Astrocyte (in vitro differentiated cells and primary cell): ENCODE measurements around the gene ARAP1. TPM values are rescaled to one million over a fixed set of nuclear protein-coding genes. Genes with fewer than 3 reads are reported as not detected.

Source experiments
- DNase-seq: peaks from one replicate; pipeline ENCODE4 v3.0.0-alpha.2; 2010; ENCODE audit warnings: low read depth
- FAIRE-seq: peaks from 2 replicates; lab custom pipeline; 2011; peaks lifted over from hg19 to GRCh38; lab: Jason Lieb, UNC
- H2AFZ ChIP-seq: 2 replicates; pipeline ENCODE4 v1.6.0; 2012; ENCODE audit warnings: low read depth, low read length, inconsistent platforms
- H3K27ac ChIP-seq: 2 replicates; pipeline ENCODE4 v1.5.1; 2011; ENCODE audit warnings: low read depth, low read length, inconsistent platforms
- H3K27me3 ChIP-seq: 2 replicates; pipeline ENCODE4 v1.6.0; 2011; ENCODE audit warnings: low read length, inconsistent platforms; ENCODE audit not compliant: insufficient read depth
- H3K36me3 ChIP-seq: 2 replicates; pipeline ENCODE4 v1.5.1; 2011; ENCODE audit warnings: low read length, inconsistent platforms; ENCODE audit not compliant: insufficient read depth
- H3K4me1 ChIP-seq: 2 replicates; pipeline ENCODE4 v1.5.1; 2011; ENCODE audit warnings: low read length, inconsistent platforms; ENCODE audit not compliant: insufficient read depth
- H3K4me2 ChIP-seq: 2 replicates; pipeline ENCODE4 v1.6.0; 2012; ENCODE audit warnings: low read length, inconsistent platforms
- H3K4me3 ChIP-seq: 2 replicates; pipeline ENCODE4 v1.5.1; 2011; ENCODE audit warnings: low read depth, mild to moderate bottlenecking, low read length, inconsistent platforms; ENCODE audit not compliant: insufficient read depth
- H3K79me2 ChIP-seq: 2 replicates; pipeline ENCODE4 v1.6.0; 2012; ENCODE audit warnings: mild to moderate bottlenecking, low read length, inconsistent platforms; ENCODE audit not compliant: insufficient read depth
- H3K9ac ChIP-seq: 2 replicates; pipeline ENCODE4 v1.6.0; 2012; ENCODE audit warnings: mild to moderate bottlenecking, low read length, inconsistent platforms
- H3K9me3 ChIP-seq: 2 replicates; pipeline ENCODE4 v1.5.1; 2012; ENCODE audit warnings: low read depth, mild to moderate bottlenecking, low read length, inconsistent platforms; ENCODE audit not compliant: insufficient read depth
- H4K20me1 ChIP-seq: 2 replicates; pipeline ENCODE4 v1.6.0; 2012; ENCODE audit warnings: low read length, inconsistent platforms; ENCODE audit not compliant: insufficient read depth
- H3K27ac Mint-ChIP-seq: one replicate; pipeline ENCODE4 v1.8.0; 2021; ENCODE audit warnings: mild to moderate bottlenecking, mixed read lengths; ENCODE audit not compliant: unreplicated experiment
- H3K27me3 Mint-ChIP-seq: one replicate; pipeline ENCODE4 v1.8.0; 2021; ENCODE audit warnings: low read depth, mixed read lengths; ENCODE audit not compliant: unreplicated experiment
- H3K36me3 Mint-ChIP-seq: one replicate; pipeline ENCODE4 v1.8.0; 2021; ENCODE audit warnings: low read depth, mixed read lengths; ENCODE audit not compliant: unreplicated experiment
- H3K4me1 Mint-ChIP-seq: one replicate; pipeline ENCODE4 v1.8.0; 2021; ENCODE audit warnings: low read depth, mixed read lengths; ENCODE audit not compliant: unreplicated experiment
- H3K4me3 Mint-ChIP-seq: one replicate; pipeline ENCODE4 v1.8.0; 2021; ENCODE audit warnings: mild to moderate bottlenecking, moderate library complexity, mixed read lengths; ENCODE audit not compliant: unreplicated experiment
- H3K9me3 Mint-ChIP-seq: one replicate; pipeline ENCODE4 v1.8.0; 2021; ENCODE audit warnings: mild to moderate bottlenecking, mixed read lengths; ENCODE audit not compliant: unreplicated experiment
- CTCF ChIP-seq: IDR thresholded peaks from 2 replicates; pipeline ENCODE4 v1.5.1; 2011; ENCODE audit warnings: low read depth, mild to moderate bottlenecking, inconsistent platforms, low read length, moderate library complexity; ENCODE audit not compliant: insufficient read depth
- EZH2 ChIP-seq: IDR thresholded peaks from 2 replicates; pipeline ENCODE4 v1.6.1; 2012; ENCODE audit warnings: mild to moderate bottlenecking, low read length, inconsistent platforms; ENCODE audit not compliant: insufficient read depth
- total RNA-seq: library from RNA; stranded (reverse); gene quantifications from 2 replicates; pipeline ENCODE4 v1.2.1, GENCODE V29; 2021

Gene ARAP1
- total RNA-seq, 1 donor from 2014 or later, result 31.9 TPM

- Mint-ChIP-seq H3K36me3 (peaks cover 38% of the 10 kb centered on the region), H3K27me3 (no peaks in the 10 kb centered on the region), H3K9me3 (no peaks in the 10 kb centered on the region), H3K4me1 (peaks cover 15% of the 10 kb centered on the region), H3K4me3 (no peak overlapping the region), H3K27ac (no peak overlapping the region)
- H3K27me3 ChIP-seq, result no peaks in the 10 kb centered on the region
- H3K9me3 ChIP-seq, result no peaks in the 10 kb centered on the region
- no peak for FAIRE-seq
- H3K9ac ChIP-seq, result no peak overlapping the region
- no peak overlapping the region for H2AFZ ChIP-seq
- H3K4me1 ChIP-seq, result peaks cover 11% of the 10 kb centered on the region
- no peaks in the 10 kb centered on the region for H3K79me2 ChIP-seq
- TF ChIP-seq EZH2 (no peak), CTCF (no peak)
- no peak overlapping the region for H3K4me3 ChIP-seq
- no peak overlapping the region for H3K4me2 ChIP-seq
- H4K20me1 ChIP-seq, result peaks cover 45% of the 10 kb centered on the region
- DNase-seq, result no peak
- H3K36me3 ChIP-seq, result peaks cover 12% of the 10 kb centered on the region
- H3K27ac ChIP-seq, result no peak overlapping the region
These were observed 46.5 kb downstream of the ARAP1 start for GRCh38 chr11:72705442-72706365.

GRCh38 chr11:72704783-72705265 is 47.4 kb downstream of the ARAP1 start:
- no peak overlapping the region for H3K27ac ChIP-seq
- no peak overlapping the region for H3K4me2 ChIP-seq
- Mint-ChIP-seq H3K4me3 (no peak overlapping the region), H3K27ac (no peak overlapping the region), H3K9me3 (no peaks in the 10 kb centered on the region), H3K4me1 (peaks cover 21% of the 10 kb centered on the region), H3K36me3 (peaks cover 42% of the 10 kb centered on the region), H3K27me3 (no peaks in the 10 kb centered on the region)
- no peaks in the 10 kb centered on the region for H3K79me2 ChIP-seq
- peaks cover 11% of the 10 kb centered on the region for H3K4me1 ChIP-seq
- no peak for DNase-seq
- no peak overlapping the region for H3K4me3 ChIP-seq
- H3K9ac ChIP-seq, result no peak overlapping the region
- H3K27me3 ChIP-seq, result no peaks in the 10 kb centered on the region
- no peak for TF ChIP-seq CTCF
- TF ChIP-seq EZH2, result no peak
- FAIRE-seq, result no peak
- H3K36me3 ChIP-seq, result peaks cover 10% of the 10 kb centered on the region
- H3K9me3 ChIP-seq, result no peaks in the 10 kb centered on the region
- no peak overlapping the region for H2AFZ ChIP-seq
- H4K20me1 ChIP-seq, result peaks cover 51% of the 10 kb centered on the region
